ENCODE results near the gene ARL10.
A peak's percentile ranks its signal among the peaks of the same experiment; 100 is the strongest.

The ARL10 gene

DNA sequence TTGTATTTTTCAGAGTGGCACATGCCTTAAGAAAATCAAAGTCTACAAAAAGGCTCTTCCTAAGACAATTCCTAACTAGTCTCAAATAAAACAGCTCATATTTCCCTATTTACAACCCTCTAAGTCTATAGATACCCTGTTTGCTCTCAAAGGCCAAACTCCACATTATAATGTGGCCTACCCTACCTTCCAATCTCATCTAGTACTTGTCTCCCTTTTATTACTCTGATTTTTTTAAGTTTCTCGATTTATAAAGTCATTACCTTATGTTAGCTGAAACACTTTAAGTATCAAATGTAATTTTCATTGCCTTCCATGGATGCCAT lies 23.2 kb upstream of the ARL10 start:
- H3K36me3 ChIP-seq (ENCODE audit: control insufficient read depth in 1 of 2, insufficient read depth in 2 of 2, low read length in 2 of 2) = peaks cover 7 to 39% of the 10 kb centered on the region in 2 donors
- peaks cover 0 to 17% of the 10 kb centered on the region in 2 donors for H3K4me1 ChIP-seq (ENCODE audit: control insufficient read depth in 1 of 2, insufficient read depth in 2 of 2, low read length in 2 of 2)
- H3K4me3 ChIP-seq (ENCODE audit: low read depth in 1 of 2, low read length in 2 of 2) = no peak overlapping the region
- no peak overlapping the region for H3K9ac ChIP-seq (ENCODE audit: low read depth in 1 of 2, low read length in 2 of 2)
- H3K27me3 ChIP-seq (ENCODE audit: control insufficient read depth in 1 of 2, insufficient read depth in 2 of 2, low read length in 2 of 2) = no peaks in the 10 kb centered on the region
- H3K27ac ChIP-seq (ENCODE audit: low read depth, low read length) = no peak overlapping the region
- no peaks in the 10 kb centered on the region for H3K9me3 ChIP-seq (ENCODE audit: control insufficient read depth in 1 of 2, low read length in 2 of 2)

DNA sequence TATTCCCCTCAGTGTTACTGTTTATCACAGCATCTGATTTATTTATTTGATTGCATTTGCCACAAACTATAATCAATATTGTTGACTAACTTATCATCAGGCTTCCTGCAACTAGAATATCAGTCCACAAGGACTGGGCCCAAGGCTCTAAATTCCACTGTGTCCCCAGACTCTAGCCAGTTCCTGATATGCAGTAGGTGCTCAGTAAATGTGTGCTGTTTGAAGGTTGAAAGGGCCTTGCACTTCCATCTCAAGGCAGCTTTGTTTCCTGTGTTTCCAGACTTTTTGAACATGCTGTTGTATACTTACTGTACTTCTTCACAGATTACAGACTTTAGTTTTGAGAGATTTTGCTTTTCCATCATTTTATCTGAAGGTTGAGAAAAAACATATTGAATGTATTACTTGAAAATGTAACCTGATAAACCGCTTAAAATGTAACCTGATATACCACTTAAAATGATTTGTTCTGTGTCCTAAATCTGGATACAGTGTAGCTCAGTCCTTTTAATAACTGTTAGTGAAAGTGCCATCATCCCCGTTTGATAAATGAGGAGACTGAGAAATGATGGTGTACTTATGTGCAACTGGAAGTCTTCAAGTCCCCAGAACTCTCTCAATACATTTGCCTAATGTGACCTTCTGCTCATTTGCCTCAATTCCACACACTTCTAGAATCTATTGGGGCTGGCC lies 22.4 kb upstream of the ARL10 start:
- Histone ChIP-seq H3K9me3 (ENCODE audit: control insufficient read depth in 1 of 2, low read length in 2 of 2) (no peaks in the 10 kb centered on the region), H3K4me3 (ENCODE audit: low read depth in 1 of 2, low read length in 2 of 2) (no peak overlapping the region), H3K4me1 (ENCODE audit: control insufficient read depth in 1 of 2, insufficient read depth in 2 of 2, low read length in 2 of 2) (peaks cover 0 to 17% of the 10 kb centered on the region in 2 donors), H3K36me3 (ENCODE audit: control insufficient read depth in 1 of 2, insufficient read depth in 2 of 2, low read length in 2 of 2) (peaks cover 13 to 39% of the 10 kb centered on the region in 2 donors), H3K27me3 (ENCODE audit: control insufficient read depth in 1 of 2, insufficient read depth in 2 of 2, low read length in 2 of 2) (no peaks in the 10 kb centered on the region), H3K9ac (ENCODE audit: low read depth in 1 of 2, low read length in 2 of 2) (no peak overlapping the region), H3K27ac (ENCODE audit: low read depth, low read length) (no peak overlapping the region)

DNA sequence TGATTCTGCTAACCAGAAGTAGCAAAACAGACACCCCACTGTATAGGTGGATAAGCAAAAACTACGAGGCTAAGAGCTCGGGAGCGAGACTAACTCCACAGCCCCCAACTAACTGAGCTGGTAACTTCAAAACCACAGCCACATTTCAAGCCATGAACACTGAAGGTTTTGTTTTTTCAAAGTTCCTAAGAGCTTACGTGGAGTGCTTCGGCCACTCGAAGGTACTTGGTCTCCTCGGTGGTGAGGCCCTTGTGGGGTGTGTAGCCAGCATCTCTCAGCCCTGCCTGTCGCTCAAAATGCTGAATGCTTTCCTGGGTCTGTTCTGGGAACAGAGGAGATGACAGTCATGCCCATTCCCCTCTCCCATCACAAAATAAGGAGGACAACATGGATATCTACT lies 14.9 kb upstream of the ARL10 start:
- H3K27ac ChIP-seq (ENCODE audit: low read depth, low read length) = no peak overlapping the region
- H3K4me3 ChIP-seq (ENCODE audit: low read depth in 1 of 2, low read length in 2 of 2) = no peak overlapping the region
- no peaks in the 10 kb centered on the region for H3K4me1 ChIP-seq (ENCODE audit: control insufficient read depth in 1 of 2, insufficient read depth in 2 of 2, low read length in 2 of 2)
- no peaks in the 10 kb centered on the region for H3K27me3 ChIP-seq (ENCODE audit: control insufficient read depth in 1 of 2, insufficient read depth in 2 of 2, low read length in 2 of 2)
- H3K9ac ChIP-seq (ENCODE audit: low read depth in 1 of 2, low read length in 2 of 2) = no peak overlapping the region
- H3K36me3 ChIP-seq (ENCODE audit: control insufficient read depth in 1 of 2, insufficient read depth in 2 of 2, low read length in 2 of 2) = peaks cover 59 to 86% of the 10 kb centered on the region in 2 donors
- no peaks in the 10 kb centered on the region for H3K9me3 ChIP-seq (ENCODE audit: control insufficient read depth in 1 of 2, low read length in 2 of 2)

DNA sequence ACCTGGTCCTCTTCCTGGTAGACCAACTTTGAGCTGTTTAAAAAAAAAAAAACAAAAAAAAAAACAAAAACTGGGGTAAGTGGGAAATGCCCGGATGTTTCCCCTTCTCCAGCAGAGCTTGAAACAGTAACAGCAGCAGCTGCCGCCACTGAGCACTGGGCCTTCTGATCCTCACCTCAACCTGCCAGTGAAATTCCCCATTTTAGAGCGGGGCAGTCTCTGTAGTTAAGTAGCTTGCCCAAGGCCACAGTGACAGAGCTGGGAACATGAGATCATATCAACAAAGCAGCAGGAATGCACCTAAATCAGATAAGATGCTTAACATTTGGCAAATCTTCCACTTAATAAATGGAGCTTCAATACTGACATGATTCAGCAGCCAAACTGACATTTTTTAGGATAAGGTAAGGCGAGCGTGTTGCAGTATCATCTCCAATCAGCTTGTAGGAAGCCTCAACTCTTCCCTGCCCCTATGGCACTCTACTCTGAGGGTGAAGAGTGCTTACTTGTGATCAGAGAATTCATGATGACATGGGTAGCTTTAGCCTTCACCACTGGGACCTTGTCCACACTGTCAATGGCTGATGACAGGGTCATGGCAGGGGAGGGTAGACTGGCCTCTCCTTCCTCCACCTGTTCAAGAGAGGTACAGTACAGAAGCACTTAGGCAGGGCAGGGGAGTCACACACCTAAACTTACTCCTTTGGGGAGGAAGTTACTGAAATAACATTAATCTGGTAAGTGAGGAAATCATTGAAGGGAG lies 13.0 kb upstream of the ARL10 start:
- H3K27ac ChIP-seq (ENCODE audit: low read depth, low read length) = no peak overlapping the region
- H3K27me3 ChIP-seq (ENCODE audit: control insufficient read depth in 1 of 2, insufficient read depth in 2 of 2, low read length in 2 of 2) = no peaks in the 10 kb centered on the region
- peaks cover 67 to 84% of the 10 kb centered on the region in 2 donors for H3K36me3 ChIP-seq (ENCODE audit: control insufficient read depth in 1 of 2, insufficient read depth in 2 of 2, low read length in 2 of 2)

DNA sequence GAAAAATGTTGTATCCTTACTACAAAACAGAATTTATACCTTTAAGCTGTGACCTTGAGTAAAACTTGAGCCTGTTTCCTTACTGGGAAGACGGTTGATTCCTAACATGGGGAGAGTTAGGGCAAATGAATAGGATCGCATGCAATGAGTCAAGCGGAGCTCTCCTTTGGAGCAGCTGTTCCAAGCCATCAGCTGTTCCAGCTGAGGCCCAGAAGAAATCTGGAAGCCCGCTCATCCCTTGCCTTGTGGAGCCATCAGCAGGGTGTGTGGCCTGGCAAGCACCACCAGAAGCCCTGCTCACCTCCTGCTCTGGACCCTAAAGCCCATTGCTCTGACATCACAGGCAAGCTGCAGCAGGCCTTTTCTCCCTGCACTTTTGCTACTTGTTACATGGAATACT lies 11.8 kb upstream of the ARL10 start:
- H3K36me3 ChIP-seq (ENCODE audit: control insufficient read depth in 1 of 2, insufficient read depth in 2 of 2, low read length in 2 of 2) = peaks cover 61 to 75% of the 10 kb centered on the region in 2 donors
- H3K4me1 ChIP-seq (ENCODE audit: control insufficient read depth in 1 of 2, insufficient read depth in 2 of 2, low read length in 2 of 2) = no peaks in the 10 kb centered on the region
- no peaks in the 10 kb centered on the region for H3K27me3 ChIP-seq (ENCODE audit: control insufficient read depth in 1 of 2, insufficient read depth in 2 of 2, low read length in 2 of 2)
- H3K27ac ChIP-seq (ENCODE audit: low read depth, low read length) = no peak overlapping the region
- H3K4me3 ChIP-seq (ENCODE audit: low read depth in 1 of 2, low read length in 2 of 2) = no peak overlapping the region
- H3K9me3 ChIP-seq (ENCODE audit: control insufficient read depth in 1 of 2, low read length in 2 of 2) = no peaks in the 10 kb centered on the region
- no peak overlapping the region for H3K9ac ChIP-seq (ENCODE audit: low read depth in 1 of 2, low read length in 2 of 2)

More for the DNA sequence above, 13.0 kb upstream of the ARL10 start:
- Histone ChIP-seq H3K9ac (ENCODE audit: low read depth in 1 of 2, low read length in 2 of 2) (no peak overlapping the region), H3K4me1 (ENCODE audit: control insufficient read depth in 1 of 2, insufficient read depth in 2 of 2, low read length in 2 of 2) (no peaks in the 10 kb centered on the region), H3K4me3 (ENCODE audit: low read depth in 1 of 2, low read length in 2 of 2) (no peak overlapping the region), H3K9me3 (ENCODE audit: control insufficient read depth in 1 of 2, low read length in 2 of 2) (no peaks in the 10 kb centered on the region)

DNA sequence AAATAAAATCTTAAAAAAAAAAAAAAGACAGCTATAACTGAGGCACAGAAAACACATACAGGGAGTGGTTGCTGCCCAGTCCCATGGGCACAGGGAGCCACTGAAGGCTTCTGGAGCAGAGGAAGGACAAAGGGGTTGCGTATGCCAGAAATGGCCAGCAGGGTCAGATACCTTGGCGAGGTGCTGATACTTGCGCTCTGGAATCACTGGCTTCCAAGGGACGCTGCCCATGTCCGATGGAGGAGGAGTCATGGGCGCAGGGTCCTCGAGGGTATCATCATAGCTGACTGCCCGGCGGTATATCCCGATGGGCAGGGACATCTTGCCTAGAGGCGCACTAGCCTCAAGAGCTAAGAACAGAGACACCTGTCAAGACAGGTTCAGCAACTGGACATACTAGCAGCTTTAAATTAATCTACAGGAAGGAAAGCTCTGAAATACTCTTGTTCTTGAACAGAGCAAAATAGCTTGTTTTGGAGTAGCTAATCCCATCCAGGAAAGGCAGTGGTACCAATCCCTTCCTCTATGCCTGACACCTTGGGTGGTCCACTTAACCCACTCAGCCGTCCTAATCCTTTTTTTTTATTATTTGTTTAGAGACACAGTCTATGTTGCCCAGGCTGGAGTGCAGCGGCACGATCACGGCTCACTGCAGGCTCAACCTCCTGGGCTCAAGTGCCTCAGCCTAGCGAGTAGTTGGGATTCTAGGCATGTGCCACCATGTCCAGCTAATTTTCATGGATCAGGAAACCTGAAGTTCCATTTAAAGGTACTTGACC lies 9.7 kb upstream of the ARL10 start:
- no peak overlapping the region for H3K27ac ChIP-seq (ENCODE audit: low read depth, low read length)

DNA sequence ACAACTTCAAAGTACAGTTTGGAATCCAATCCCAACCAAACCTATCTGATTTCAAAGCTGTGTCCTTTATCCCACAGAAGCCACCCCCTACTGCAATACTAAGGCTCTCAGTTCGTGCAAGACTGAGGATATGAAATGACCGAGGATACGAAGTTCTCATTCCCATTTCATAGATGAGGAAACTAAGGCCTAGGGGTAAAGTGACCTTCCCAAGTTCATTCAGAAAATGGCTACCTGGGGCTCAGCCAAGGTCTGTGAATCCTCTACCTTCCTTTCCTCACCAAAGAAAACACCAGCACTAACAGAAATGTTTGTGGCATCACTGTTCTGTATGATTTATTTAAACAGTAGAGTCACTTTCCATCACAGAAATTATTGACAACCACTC lies 9.1 kb upstream of the ARL10 start:
- Histone ChIP-seq H3K27me3 (ENCODE audit: control insufficient read depth in 1 of 2, insufficient read depth in 2 of 2, low read length in 2 of 2) (no peaks in the 10 kb centered on the region), H3K4me1 (ENCODE audit: control insufficient read depth in 1 of 2, insufficient read depth in 2 of 2, low read length in 2 of 2) (no peaks in the 10 kb centered on the region), H3K4me3 (ENCODE audit: low read depth in 1 of 2, low read length in 2 of 2) (no peak overlapping the region), H3K9ac (ENCODE audit: low read depth in 1 of 2, low read length in 2 of 2) (no peak overlapping the region), H3K27ac (ENCODE audit: low read depth, low read length) (no peak overlapping the region), H3K36me3 (ENCODE audit: control insufficient read depth in 1 of 2, insufficient read depth in 2 of 2, low read length in 2 of 2) (peaks cover 42 to 51% of the 10 kb centered on the region in 2 donors), H3K9me3 (ENCODE audit: control insufficient read depth in 1 of 2, low read length in 2 of 2) (no peaks in the 10 kb centered on the region)

More for the DNA sequence above, 9.7 kb upstream of the ARL10 start:
- no peak overlapping the region for H3K9ac ChIP-seq (ENCODE audit: low read depth in 1 of 2, low read length in 2 of 2)
- H3K4me3 ChIP-seq (ENCODE audit: low read depth in 1 of 2, low read length in 2 of 2) = no peak overlapping the region
- peaks cover 45 to 54% of the 10 kb centered on the region in 2 donors for H3K36me3 ChIP-seq (ENCODE audit: control insufficient read depth in 1 of 2, insufficient read depth in 2 of 2, low read length in 2 of 2)
- H3K4me1 ChIP-seq (ENCODE audit: control insufficient read depth in 1 of 2, insufficient read depth in 2 of 2, low read length in 2 of 2) = no peaks in the 10 kb centered on the region
- H3K27me3 ChIP-seq (ENCODE audit: control insufficient read depth in 1 of 2, insufficient read depth in 2 of 2, low read length in 2 of 2) = no peaks in the 10 kb centered on the region
- H3K9me3 ChIP-seq (ENCODE audit: control insufficient read depth in 1 of 2, low read length in 2 of 2) = no peaks in the 10 kb centered on the region

DNA sequence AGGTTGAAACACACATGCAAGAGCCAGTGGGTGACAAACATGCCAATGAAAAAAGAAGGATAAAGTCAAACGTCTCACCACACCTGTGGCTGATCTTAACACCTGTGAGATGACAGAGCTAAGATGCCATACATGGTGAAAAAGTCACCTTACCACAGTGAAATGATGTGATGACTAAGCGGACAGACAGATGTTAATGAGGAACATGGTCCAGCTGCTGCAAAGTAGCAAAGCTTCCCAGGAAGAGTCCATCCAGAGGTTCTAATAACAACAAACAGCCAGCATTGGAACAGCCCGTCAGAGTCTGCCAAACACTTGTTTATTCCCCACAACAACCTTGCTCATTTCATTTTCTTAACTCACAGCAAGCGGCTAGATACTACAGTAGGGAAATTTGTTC lies 5.6 kb upstream of the ARL10 start:
- no peak overlapping the region for H3K4me3 ChIP-seq (ENCODE audit: low read depth in 1 of 2, low read length in 2 of 2)
- peaks cover 5 to 6% of the 10 kb centered on the region in 2 donors for H3K4me1 ChIP-seq (ENCODE audit: control insufficient read depth in 1 of 2, insufficient read depth in 2 of 2, low read length in 2 of 2)
- H3K27ac ChIP-seq (ENCODE audit: low read depth, low read length) = no peak overlapping the region
- H3K36me3 ChIP-seq (ENCODE audit: control insufficient read depth in 1 of 2, insufficient read depth in 2 of 2, low read length in 2 of 2) = peaks cover 19 to 23% of the 10 kb centered on the region in 2 donors
- H3K9ac ChIP-seq (ENCODE audit: low read depth in 1 of 2, low read length in 2 of 2) = no peak overlapping the region
- no peaks in the 10 kb centered on the region for H3K9me3 ChIP-seq (ENCODE audit: control insufficient read depth in 1 of 2, low read length in 2 of 2)
- peaks cover under 1% of the 10 kb centered on the region in 2 donors for H3K27me3 ChIP-seq (ENCODE audit: control insufficient read depth in 1 of 2, insufficient read depth in 2 of 2, low read length in 2 of 2)

DNA sequence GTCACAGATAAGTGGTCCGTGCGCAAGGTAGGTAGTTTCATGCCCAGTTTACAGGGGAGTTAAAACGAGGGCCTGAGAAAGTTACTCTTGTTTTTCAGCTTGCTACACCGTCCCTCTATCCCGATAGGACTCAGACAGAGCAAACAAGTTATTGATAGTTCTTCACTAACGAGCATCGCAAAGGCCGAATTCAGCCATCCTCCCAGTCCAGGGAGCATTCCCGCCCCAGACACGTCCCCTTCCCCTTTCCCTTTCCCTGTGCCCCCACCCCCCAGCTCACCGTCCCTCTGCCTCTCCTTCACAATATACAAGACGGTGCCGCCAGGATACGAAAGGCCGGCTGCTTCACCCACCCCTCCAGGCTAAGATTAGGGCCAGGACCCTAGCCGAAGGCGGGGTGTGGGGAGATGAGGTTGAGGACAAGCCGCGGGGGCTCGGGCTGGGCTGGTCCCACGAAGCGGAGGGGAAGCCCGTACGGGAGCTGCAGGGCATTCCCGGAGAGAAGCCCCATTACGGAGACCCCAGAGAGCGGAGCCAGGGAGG lies 4.3 kb upstream of the ARL10 start:
- Histone ChIP-seq H3K4me3 (ENCODE audit: low read depth in 1 of 2, low read length in 2 of 2) (peak overlapping the region; percentile 84 to 96), H3K9ac (ENCODE audit: low read depth in 1 of 2, low read length in 2 of 2) (peak overlapping the region; percentile 94 to 96), H3K9me3 (ENCODE audit: control insufficient read depth in 1 of 2, low read length in 2 of 2) (no peaks in the 10 kb centered on the region), H3K27me3 (ENCODE audit: control insufficient read depth in 1 of 2, insufficient read depth in 2 of 2, low read length in 2 of 2) (peaks cover 5 to 6% of the 10 kb centered on the region in 2 donors), H3K36me3 (ENCODE audit: control insufficient read depth in 1 of 2, insufficient read depth in 2 of 2, low read length in 2 of 2) (peaks cover 9 to 16% of the 10 kb centered on the region in 2 donors), H3K4me1 (ENCODE audit: control insufficient read depth in 1 of 2, insufficient read depth in 2 of 2, low read length in 2 of 2) (peaks cover 5 to 11% of the 10 kb centered on the region in 2 donors), H3K27ac (ENCODE audit: low read depth, low read length) (peak overlapping the region; percentile 66)

Measured in duodenal mucosa (tissue), 2 donors.